GM12878 (cell line): ENCODE data around the gene PRPF40B. TPM values are rescaled to one million over a fixed set of nuclear protein-coding genes. Genes with fewer than 3 reads are reported as not detected.

Source experiments
- SMC3 ChIP-seq: IDR thresholded peaks from 2 replicates; pipeline ENCODE4 v1.6.1; 2011; ENCODE audit warnings: low read length, improper control_type of control experiment, borderline replicate concordance
- YBX1 ChIP-seq: fragments of 450-650 bp; IDR thresholded peaks from 2 replicates; pipeline ENCODE4 v1.6.1; 2016; ENCODE audit warnings: antibody characterized with exemption
- ZNF274 ChIP-seq: IDR thresholded peaks from one replicate; pipeline ENCODE4 v1.8.0; 2011; ENCODE audit not compliant: insufficient read length, insufficient read depth
- ZNF622 ChIP-seq: fragments of 450-650 bp; IDR thresholded peaks from 2 replicates; pipeline ENCODE4 v1.6.1; 2017; ENCODE audit warnings: mild to moderate bottlenecking, inconsistent platforms
- polyA plus RNA-seq, 11 experiments: library from polyadenylated mRNA; depleted of rRNA in 4 of 11; unstranded in 6 of 11; stranded (reverse) in 5 of 11; fragments of >200 nt; fragmentation: Nextera tagmentation in 4 of 11; fragmentation: Illumina TruSeq in 1 of 11; extraction: Ambion mirVana in 4 of 11; extraction: Trizol in 1 of 11; gene quantifications; 1 replicate in 1 of 11; 2 replicates in 10 of 11; pipeline versions ENCODE4 v1.2.1 to v1.2.3, GENCODE V29; 2011 to 2016; ENCODE audit warnings: inconsistent platforms in 2 of 11, missing spikeins in 2 of 11, low read depth in 1 of 11
- total RNA-seq, 4 experiments: library from RNA; depleted of rRNA in 3 of 4; stranded (reverse); fragments of >200 nt in 3 of 4; fragmentation: Illumina TruSeq in 1 of 4; extraction: Trizol in 1 of 4; gene quantifications; 2 replicates each; pipeline versions ENCODE4 v1.2.1 to v1.2.3, GENCODE V29; 2013 to 2021
- TF ChIP-seq, protein P1 (sequence below): fragments of 450-650 bp; IDR thresholded peaks from 2 replicates; pipeline ENCODE4 v1.6.1; 2017; ENCODE audit warnings: mild to moderate bottlenecking, moderate library complexity
- TF ChIP-seq, protein P2 (sequence below): IDR thresholded peaks from 2 replicates; pipeline ENCODE4 v1.6.1; 2012; ENCODE audit warnings: mild to moderate bottlenecking, low read depth, low read length
- TF ChIP-seq, protein P3 (sequence below): fragments of 450-650 bp; formaldehyde crosslinking; IDR thresholded peaks from 2 replicates; pipeline ENCODE4 v1.4.0; 2020; ENCODE audit warnings: mild to moderate bottlenecking, moderate library complexity
- TF ChIP-seq, protein P4 (sequence below): IDR thresholded peaks from 2 replicates; pipeline ENCODE4 v1.6.1; 2011; ENCODE audit warnings: low read depth, low read length, improper control_type of control experiment, borderline replicate concordance
- TF ChIP-seq, protein P5 (sequence below), 3 experiments: IDR thresholded peaks in 2 of 3; conservative IDR thresholded peaks in 1 of 3; 2 replicates each; pipeline ENCODE4 v1.5.1; 2011; ENCODE audit warnings: low read depth in 3 of 3, low read length in 3 of 3, mild to moderate bottlenecking in 3 of 3, control low read depth in 2 of 3, moderate library complexity in 2 of 3, inconsistent platforms in 1 of 3, mixed read lengths in 1 of 3; ENCODE audit not compliant: control insufficient read depth in 2 of 3, insufficient read depth in 1 of 3; ENCODE audit errors: extremely low read depth in 1 of 3

The PRPF40B gene
- total and polyA plus RNA-seq, 10 of the 15 experiments (the other 5 are each of a cell fraction or from before 2014, with no cell fraction given) = 0.31 to 17.9 (median 7.3) TPM

DNA sequence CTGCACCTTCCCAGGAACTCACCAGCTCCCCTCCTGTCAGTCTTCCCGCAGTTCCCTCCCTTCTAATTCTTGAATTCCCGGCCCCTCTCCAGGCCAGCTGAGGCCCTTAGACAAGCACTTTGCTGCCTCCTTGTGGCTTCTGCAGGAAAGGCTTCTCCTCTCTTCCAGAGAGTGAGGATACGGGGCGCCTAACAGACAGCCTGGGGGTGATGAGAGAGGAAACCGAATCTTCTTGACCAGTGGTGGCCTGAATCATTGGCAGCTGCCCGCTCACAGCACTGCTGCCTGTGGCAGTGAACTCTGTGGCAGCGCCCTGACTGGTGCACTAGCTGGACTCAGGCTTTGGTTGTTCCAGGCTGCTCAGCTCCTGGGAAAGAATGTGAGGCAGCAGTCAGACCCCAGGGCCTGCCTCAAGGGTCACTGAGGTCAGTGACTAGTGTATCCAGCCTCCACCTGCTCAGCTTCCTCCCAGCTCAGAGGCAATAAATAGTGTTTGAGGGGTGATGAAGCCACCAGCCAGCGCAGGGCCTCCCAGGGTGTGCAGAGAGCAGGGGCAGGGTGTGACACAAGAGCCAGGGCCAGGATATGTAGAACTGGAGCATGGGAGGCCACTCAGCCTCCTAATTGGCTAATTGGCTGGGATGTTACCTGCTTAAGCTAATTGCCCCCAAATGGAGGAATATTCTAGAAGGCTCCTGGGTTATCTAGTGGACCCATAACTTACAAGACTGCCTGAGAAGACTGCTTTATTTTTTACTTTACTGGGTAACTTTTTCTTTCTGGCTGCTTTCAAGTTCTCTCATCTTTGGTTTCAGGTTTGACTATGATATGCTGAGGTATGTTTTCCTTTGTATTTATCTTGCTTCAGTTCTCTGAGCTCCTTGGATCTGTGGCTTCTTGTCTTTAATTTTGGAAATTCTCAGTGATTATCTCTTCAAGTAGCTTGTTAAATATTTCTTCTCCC, 42.5 kb upstream of the PRPF40B start (continued):
- TF ChIP-seq, protein P1, sequence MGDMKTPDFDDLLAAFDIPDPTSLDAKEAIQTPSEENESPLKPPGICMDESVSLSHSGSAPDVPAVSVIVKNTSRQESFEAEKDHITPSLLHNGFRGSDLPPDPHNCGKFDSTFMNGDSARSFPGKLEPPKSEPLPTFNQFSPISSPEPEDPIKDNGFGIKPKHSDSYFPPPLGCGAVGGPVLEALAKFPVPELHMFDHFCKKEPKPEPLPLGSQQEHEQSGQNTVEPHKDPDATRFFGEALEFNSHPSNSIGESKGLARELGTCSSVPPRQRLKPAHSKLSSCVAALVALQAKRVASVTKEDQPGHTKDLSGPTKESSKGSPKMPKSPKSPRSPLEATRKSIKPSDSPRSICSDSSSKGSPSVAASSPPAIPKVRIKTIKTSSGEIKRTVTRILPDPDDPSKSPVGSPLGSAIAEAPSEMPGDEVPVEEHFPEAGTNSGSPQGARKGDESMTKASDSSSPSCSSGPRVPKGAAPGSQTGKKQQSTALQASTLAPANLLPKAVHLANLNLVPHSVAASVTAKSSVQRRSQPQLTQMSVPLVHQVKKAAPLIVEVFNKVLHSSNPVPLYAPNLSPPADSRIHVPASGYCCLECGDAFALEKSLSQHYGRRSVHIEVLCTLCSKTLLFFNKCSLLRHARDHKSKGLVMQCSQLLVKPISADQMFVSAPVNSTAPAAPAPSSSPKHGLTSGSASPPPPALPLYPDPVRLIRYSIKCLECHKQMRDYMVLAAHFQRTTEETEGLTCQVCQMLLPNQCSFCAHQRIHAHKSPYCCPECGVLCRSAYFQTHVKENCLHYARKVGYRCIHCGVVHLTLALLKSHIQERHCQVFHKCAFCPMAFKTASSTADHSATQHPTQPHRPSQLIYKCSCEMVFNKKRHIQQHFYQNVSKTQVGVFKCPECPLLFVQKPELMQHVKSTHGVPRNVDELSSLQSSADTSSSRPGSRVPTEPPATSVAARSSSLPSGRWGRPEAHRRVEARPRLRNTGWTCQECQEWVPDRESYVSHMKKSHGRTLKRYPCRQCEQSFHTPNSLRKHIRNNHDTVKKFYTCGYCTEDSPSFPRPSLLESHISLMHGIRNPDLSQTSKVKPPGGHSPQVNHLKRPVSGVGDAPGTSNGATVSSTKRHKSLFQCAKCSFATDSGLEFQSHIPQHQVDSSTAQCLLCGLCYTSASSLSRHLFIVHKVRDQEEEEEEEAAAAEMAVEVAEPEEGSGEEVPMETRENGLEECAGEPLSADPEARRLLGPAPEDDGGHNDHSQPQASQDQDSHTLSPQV = no peak
- TF ChIP-seq ZNF622 = no peak
- TF ChIP-seq ZNF274 = no peak
- TF ChIP-seq, protein P2, sequence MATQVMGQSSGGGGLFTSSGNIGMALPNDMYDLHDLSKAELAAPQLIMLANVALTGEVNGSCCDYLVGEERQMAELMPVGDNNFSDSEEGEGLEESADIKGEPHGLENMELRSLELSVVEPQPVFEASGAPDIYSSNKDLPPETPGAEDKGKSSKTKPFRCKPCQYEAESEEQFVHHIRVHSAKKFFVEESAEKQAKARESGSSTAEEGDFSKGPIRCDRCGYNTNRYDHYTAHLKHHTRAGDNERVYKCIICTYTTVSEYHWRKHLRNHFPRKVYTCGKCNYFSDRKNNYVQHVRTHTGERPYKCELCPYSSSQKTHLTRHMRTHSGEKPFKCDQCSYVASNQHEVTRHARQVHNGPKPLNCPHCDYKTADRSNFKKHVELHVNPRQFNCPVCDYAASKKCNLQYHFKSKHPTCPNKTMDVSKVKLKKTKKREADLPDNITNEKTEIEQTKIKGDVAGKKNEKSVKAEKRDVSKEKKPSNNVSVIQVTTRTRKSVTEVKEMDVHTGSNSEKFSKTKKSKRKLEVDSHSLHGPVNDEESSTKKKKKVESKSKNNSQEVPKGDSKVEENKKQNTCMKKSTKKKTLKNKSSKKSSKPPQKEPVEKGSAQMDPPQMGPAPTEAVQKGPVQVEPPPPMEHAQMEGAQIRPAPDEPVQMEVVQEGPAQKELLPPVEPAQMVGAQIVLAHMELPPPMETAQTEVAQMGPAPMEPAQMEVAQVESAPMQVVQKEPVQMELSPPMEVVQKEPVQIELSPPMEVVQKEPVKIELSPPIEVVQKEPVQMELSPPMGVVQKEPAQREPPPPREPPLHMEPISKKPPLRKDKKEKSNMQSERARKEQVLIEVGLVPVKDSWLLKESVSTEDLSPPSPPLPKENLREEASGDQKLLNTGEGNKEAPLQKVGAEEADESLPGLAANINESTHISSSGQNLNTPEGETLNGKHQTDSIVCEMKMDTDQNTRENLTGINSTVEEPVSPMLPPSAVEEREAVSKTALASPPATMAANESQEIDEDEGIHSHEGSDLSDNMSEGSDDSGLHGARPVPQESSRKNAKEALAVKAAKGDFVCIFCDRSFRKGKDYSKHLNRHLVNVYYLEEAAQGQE = no peak
- TF ChIP-seq, protein P3, sequence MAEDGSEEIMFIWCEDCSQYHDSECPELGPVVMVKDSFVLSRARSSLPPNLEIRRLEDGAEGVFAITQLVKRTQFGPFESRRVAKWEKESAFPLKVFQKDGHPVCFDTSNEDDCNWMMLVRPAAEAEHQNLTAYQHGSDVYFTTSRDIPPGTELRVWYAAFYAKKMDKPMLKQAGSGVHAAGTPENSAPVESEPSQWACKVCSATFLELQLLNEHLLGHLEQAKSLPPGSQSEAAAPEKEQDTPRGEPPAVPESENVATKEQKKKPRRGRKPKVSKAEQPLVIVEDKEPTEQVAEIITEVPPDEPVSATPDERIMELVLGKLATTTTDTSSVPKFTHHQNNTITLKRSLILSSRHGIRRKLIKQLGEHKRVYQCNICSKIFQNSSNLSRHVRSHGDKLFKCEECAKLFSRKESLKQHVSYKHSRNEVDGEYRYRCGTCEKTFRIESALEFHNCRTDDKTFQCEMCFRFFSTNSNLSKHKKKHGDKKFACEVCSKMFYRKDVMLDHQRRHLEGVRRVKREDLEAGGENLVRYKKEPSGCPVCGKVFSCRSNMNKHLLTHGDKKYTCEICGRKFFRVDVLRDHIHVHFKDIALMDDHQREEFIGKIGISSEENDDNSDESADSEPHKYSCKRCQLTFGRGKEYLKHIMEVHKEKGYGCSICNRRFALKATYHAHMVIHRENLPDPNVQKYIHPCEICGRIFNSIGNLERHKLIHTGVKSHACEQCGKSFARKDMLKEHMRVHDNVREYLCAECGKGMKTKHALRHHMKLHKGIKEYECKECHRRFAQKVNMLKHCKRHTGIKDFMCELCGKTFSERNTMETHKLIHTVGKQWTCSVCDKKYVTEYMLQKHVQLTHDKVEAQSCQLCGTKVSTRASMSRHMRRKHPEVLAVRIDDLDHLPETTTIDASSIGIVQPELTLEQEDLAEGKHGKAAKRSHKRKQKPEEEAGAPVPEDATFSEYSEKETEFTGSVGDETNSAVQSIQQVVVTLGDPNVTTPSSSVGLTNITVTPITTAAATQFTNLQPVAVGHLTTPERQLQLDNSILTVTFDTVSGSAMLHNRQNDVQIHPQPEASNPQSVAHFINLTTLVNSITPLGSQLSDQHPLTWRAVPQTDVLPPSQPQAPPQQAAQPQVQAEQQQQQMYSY (CRISPR knock-in tag) = no peak
- TF ChIP-seq YBX1 = no peak
- TF ChIP-seq, protein P4, sequence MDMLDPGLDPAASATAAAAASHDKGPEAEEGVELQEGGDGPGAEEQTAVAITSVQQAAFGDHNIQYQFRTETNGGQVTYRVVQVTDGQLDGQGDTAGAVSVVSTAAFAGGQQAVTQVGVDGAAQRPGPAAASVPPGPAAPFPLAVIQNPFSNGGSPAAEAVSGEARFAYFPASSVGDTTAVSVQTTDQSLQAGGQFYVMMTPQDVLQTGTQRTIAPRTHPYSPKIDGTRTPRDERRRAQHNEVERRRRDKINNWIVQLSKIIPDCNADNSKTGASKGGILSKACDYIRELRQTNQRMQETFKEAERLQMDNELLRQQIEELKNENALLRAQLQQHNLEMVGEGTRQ = no peak
- TF ChIP-seq SMC3 = peak; percentile 71
- TF ChIP-seq, protein P5, sequence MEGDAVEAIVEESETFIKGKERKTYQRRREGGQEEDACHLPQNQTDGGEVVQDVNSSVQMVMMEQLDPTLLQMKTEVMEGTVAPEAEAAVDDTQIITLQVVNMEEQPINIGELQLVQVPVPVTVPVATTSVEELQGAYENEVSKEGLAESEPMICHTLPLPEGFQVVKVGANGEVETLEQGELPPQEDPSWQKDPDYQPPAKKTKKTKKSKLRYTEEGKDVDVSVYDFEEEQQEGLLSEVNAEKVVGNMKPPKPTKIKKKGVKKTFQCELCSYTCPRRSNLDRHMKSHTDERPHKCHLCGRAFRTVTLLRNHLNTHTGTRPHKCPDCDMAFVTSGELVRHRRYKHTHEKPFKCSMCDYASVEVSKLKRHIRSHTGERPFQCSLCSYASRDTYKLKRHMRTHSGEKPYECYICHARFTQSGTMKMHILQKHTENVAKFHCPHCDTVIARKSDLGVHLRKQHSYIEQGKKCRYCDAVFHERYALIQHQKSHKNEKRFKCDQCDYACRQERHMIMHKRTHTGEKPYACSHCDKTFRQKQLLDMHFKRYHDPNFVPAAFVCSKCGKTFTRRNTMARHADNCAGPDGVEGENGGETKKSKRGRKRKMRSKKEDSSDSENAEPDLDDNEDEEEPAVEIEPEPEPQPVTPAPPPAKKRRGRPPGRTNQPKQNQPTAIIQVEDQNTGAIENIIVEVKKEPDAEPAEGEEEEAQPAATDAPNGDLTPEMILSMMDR (IDR thresholded peaks at IDR 0.05 in 2 of 3, conservative IDR thresholded peaks at IDR 0.05 in 1 of 3; ENCODE audit: control insufficient read depth in 2 of 3, extremely low read depth in 1 of 3, insufficient read depth in 1 of 3, low read depth in 3 of 3, low read length in 3 of 3) = peak; percentile 89 to 92 (median 90)
